Stimulated activated CD8-positive, alpha-beta memory T cell treated with anti-CD3 and anti-CD28 coated beads, Interleukin-12 subunit alpha, Interleukin-12 subunit beta, amount 100 ng/mL, for 24 hours (primary cell): ENCODE results near the gene TOX2.

Experiments
- DNase-seq: peaks from one replicate; pipeline ENCODE4 v3.0.0-alpha.2; 2020; ENCODE audit errors: extremely low read depth

Gene TOX2

GRCh38 chr20:43940518-43941225 is 26.0 kb downstream of the TOX2 start:
- DNase-seq: no peak

GRCh38 chr20:43941476-43942200 is 27.0 kb downstream of the TOX2 start:
- DNase-seq: no peak

GRCh38 chr20:43942201-43942590 is 27.5 kb downstream of the TOX2 start:
- no peak for DNase-seq

GRCh38 chr20:43942667-43943285 is 28.1 kb downstream of the TOX2 start:
- DNase-seq: no peak

GRCh38 chr20:43943725-43944124 is 29.1 kb downstream of the TOX2 start:
- DNase-seq: no peak

- DNase-seq: no peak
Observed at GRCh38 chr20:43944653-43945235, 30.1 kb downstream of the TOX2 start.

GRCh38 chr20:43945391-43946205 is 30.9 kb downstream of the TOX2 start:
- DNase-seq: no peak

- DNase-seq: no peak
Observed at GRCh38 chr20:43946206-43946491, 31.5 kb downstream of the TOX2 start.

- DNase-seq: no peak
Observed at GRCh38 chr20:43946659-43947315, 32.1 kb downstream of the TOX2 start.

- DNase-seq: no peak
Observed at GRCh38 chr20:43947316-43947710, 32.7 kb downstream of the TOX2 start.

GRCh38 chr20:43948455-43948854 is 33.8 kb downstream of the TOX2 start:
- no peak for DNase-seq

GRCh38 chr20:43949248-43949647 is 34.6 kb downstream of the TOX2 start:
- no peak for DNase-seq

GRCh38 chr20:43949741-43950618 is 35.3 kb downstream of the TOX2 start:
- DNase-seq: peak; percentile 42

- DNase-seq: no peak
Observed at GRCh38 chr20:43953919-43954592, 39.4 kb downstream of the TOX2 start.

GRCh38 chr20:43954704-43955061 is 40.0 kb downstream of the TOX2 start:
- DNase-seq: no peak

GRCh38 chr20:43955062-43955749 is 40.6 kb downstream of the TOX2 start:
- no peak for DNase-seq

- DNase-seq: no peak
Observed at GRCh38 chr20:43955750-43956191, 41.1 kb downstream of the TOX2 start.

GRCh38 chr20:43957392-43957791 is 42.7 kb downstream of the TOX2 start:
- DNase-seq: no peak

- no peak for DNase-seq
Observed at GRCh38 chr20:43958626-43959025, 44.0 kb downstream of the TOX2 start.
